SK-N-SH (cell line): ENCODE data around the gene RYR3. TPM values are rescaled to one million over a fixed set of nuclear protein-coding genes. Genes with fewer than 3 reads are reported as not detected.

Experiments used
- CTCF ChIA-PET: fragments of 300-600, 350-600 bp; formaldehyde crosslinking; extraction: SDS; loops from one replicate; lab custom pipeline; 2021; lab: Yijun Ruan, JAX
- POLR2A ChIA-PET: fragments of 350-600 bp; sonication (Branson Sonifier 250); formaldehyde crosslinking; extraction: SDS; loops from one replicate; lab custom pipeline; 2020; ENCODE audit warnings: antibody characterized with exemption, inconsistent platforms; lab: Yijun Ruan, JAX
- DNase-seq: peaks from one replicate; pipeline ENCODE4 v3.0.0; 2012
- H2AFZ ChIP-seq: fragments of 200-600 bp; sonication (generic); 2 replicates; pipeline ENCODE4 v1.8.1; 2016; ENCODE audit warnings: antibody characterized with exemption, mild to moderate bottlenecking, low read depth
- H3F3A ChIP-seq: fragments of 200-600 bp; sonication (generic); replicated peaks from 2 replicates; pipeline ENCODE3; 2016; ENCODE audit warnings: antibody characterized with exemption, mild to moderate bottlenecking; ENCODE audit not compliant: insufficient read depth
- H3K27ac ChIP-seq, 2 experiments: fragments of 200-500 bp in 1 of 2; fragments of 200-600 bp in 1 of 2; sonication (Bioruptor generic) in 1 of 2; sonication (generic), shearing (Covaris generic) in 1 of 2; 2 replicates each; pipeline versions ENCODE4 v1.5.1 to v1.6.1; 2014 to 2016; ENCODE audit warnings: low read depth in 2 of 2, inconsistent platforms in 1 of 2, low read length in 1 of 2, mild to moderate bottlenecking in 1 of 2, mixed read lengths in 1 of 2
- H3K27me3 ChIP-seq: fragments of 200-600 bp; sonication (generic), shearing (Covaris generic); 2 replicates; pipeline ENCODE4 v1.6.1; 2016; ENCODE audit warnings: mixed run types; ENCODE audit not compliant: insufficient read depth
- H3K36me3 ChIP-seq, 2 experiments: fragments of 200-500 bp in 1 of 2; fragments of 200-600 bp in 1 of 2; sonication (Bioruptor generic) in 1 of 2; sonication (generic) in 1 of 2; replicated peaks in 1 of 2; 2 replicates each; pipeline versions ENCODE3 to v1.5.1; 2014 to 2016; ENCODE audit warnings: low read length in 1 of 2, mild to moderate bottlenecking in 1 of 2; ENCODE audit not compliant: insufficient read depth in 2 of 2, control insufficient read depth in 1 of 2
- H3K4me1 ChIP-seq, 2 experiments: fragments of 200-500 bp in 1 of 2; fragments of 200-600 bp in 1 of 2; sonication (Bioruptor generic) in 1 of 2; sonication (generic), shearing (Covaris generic) in 1 of 2; 2 replicates each; pipeline versions ENCODE4 v1.5.1 to v1.6.1; 2014 to 2016; ENCODE audit warnings: low read depth in 1 of 2, low read length in 1 of 2, mixed run types in 1 of 2; ENCODE audit not compliant: insufficient read depth in 2 of 2, control insufficient read depth in 1 of 2
- H3K4me2 ChIP-seq: fragments of 200-600 bp; sonication (generic), shearing (Covaris generic); 2 replicates; pipeline ENCODE4 v1.6.1; 2017; ENCODE audit warnings: mixed run types
- H3K4me3 ChIP-seq, 2 experiments: fragments of 200-500 bp in 1 of 2; fragments of 200-600 bp in 1 of 2; sonication (Bioruptor generic) in 1 of 2; sonication (generic), shearing (Covaris generic) in 1 of 2; 2 replicates each; pipeline versions ENCODE4 v1.5.1 to v1.8.1; 2014 to 2016; ENCODE audit warnings: low read depth in 2 of 2, inconsistent platforms in 1 of 2, low read length in 1 of 2, mild to moderate bottlenecking in 1 of 2, mixed read lengths in 1 of 2, moderate library complexity in 1 of 2
- H3K79me2 ChIP-seq: fragments of 200-600 bp; sonication (generic); 2 replicates; pipeline ENCODE4 v1.8.1; 2017; ENCODE audit warnings: mild to moderate bottlenecking; ENCODE audit not compliant: insufficient read depth
- H3K9ac ChIP-seq: fragments of 200-600 bp; sonication (generic); 2 replicates; pipeline ENCODE4 v1.6.1; 2017; ENCODE audit warnings: mixed run types
- H3K9me2 ChIP-seq: fragments of 200-600 bp; sonication (generic); 2 replicates; pipeline ENCODE4 v1.6.1; 2017; ENCODE audit warnings: mixed run types
- H3K9me3 ChIP-seq: fragments of 200-600 bp; sonication (generic); 2 replicates; pipeline ENCODE4 v1.6.1; 2017; ENCODE audit warnings: mixed run types, mild to moderate bottlenecking, moderate library complexity
- H4K20me1 ChIP-seq: fragments of 200-600 bp; sonication (generic); 2 replicates; pipeline ENCODE4 v1.6.1; 2017; ENCODE audit warnings: mild to moderate bottlenecking, mixed run types; ENCODE audit not compliant: insufficient read depth
- CHD2 ChIP-seq: fragments of 150-350 bp; IDR thresholded peaks from 2 replicates; pipeline ENCODE4 v1.6.1; 2018; ENCODE audit warnings: low read length; ENCODE audit not compliant: partially characterized antibody
- FOSL2 ChIP-seq: IDR thresholded peaks from 2 replicates; pipeline ENCODE4 v1.4.0; 2012; ENCODE audit warnings: low read depth, mild to moderate bottlenecking, moderate library complexity, borderline replicate concordance
- GATA2 ChIP-seq: sonication (generic); formaldehyde crosslinking; IDR thresholded peaks from 2 replicates; pipeline ENCODE4 v1.5.0; 2020; ENCODE audit warnings: mild to moderate bottlenecking, missing genetic modification reagents
- JUND ChIP-seq: IDR thresholded peaks from 2 replicates; pipeline ENCODE4 v1.4.0; 2012
- MEF2A ChIP-seq: IDR thresholded peaks from 2 replicates; pipeline ENCODE4 v1.4.0; 2012; ENCODE audit warnings: low read depth, borderline replicate concordance
- NFIC ChIP-seq: IDR thresholded peaks from 2 replicates; pipeline ENCODE4 v1.4.0; 2012; ENCODE audit warnings: borderline replicate concordance
- POLR2AphosphoS5 ChIP-seq: IDR thresholded peaks from 2 replicates; pipeline ENCODE4 v1.6.1; 2012; ENCODE audit warnings: low read depth, low read length
- TAF1 ChIP-seq: IDR thresholded peaks from 2 replicates; pipeline ENCODE4 v1.6.1; 2012; ENCODE audit warnings: low read depth, mild to moderate bottlenecking, low read length, moderate library complexity, borderline replicate concordance
- USF1 ChIP-seq: IDR thresholded peaks from 2 replicates; pipeline ENCODE4 v1.4.0; 2012; ENCODE audit warnings: low read depth, borderline replicate concordance
- YY1 ChIP-seq: IDR thresholded peaks from 2 replicates; pipeline ENCODE4 v1.4.0; 2012; ENCODE audit warnings: low read depth, mild to moderate bottlenecking
- WGBS: methylation state at CpG from one replicate; pipeline ENCODE4 v1.1.6; 2017; ENCODE audit warnings: low lambda C conversion rate; 5-methylcytosine and 5-hydroxymethylcytosine counted together
- polyA plus RNA-seq, 3 experiments: library from polyadenylated mRNA; depleted of rRNA; stranded (reverse); fragments of >200 nt; gene quantifications; 2 replicates each; pipeline ENCODE4 v1.2.3, GENCODE V29; 2012
- TF ChIP-seq, protein P1 (sequence below): IDR thresholded peaks from 2 replicates; pipeline ENCODE4 v1.4.0; 2012; ENCODE audit warnings: low read depth

Gene RYR3
- polyA plus RNA-seq, 1 of the 3 experiments (the other 2 are of a cell fraction): 0.02 TPM

- TF ChIP-seq YY1: no peak
- Histone ChIP-seq H3K4me1 (no peaks in the 10 kb centered on the region), H3K79me2 (no peaks in the 10 kb centered on the region), H2AFZ (no peak overlapping the region), H3K9me2 (no peaks in the 10 kb centered on the region), H3K4me2 (no peak overlapping the region), H3K4me3 (no peak overlapping the region), H3K9me3 (no peaks in the 10 kb centered on the region), H3K9ac (no peak overlapping the region), H3K27ac (no peak overlapping the region), H4K20me1 (no peaks in the 10 kb centered on the region), H3F3A (no peaks in the 10 kb centered on the region), H3K27me3 (peaks cover under 1% of the 10 kb centered on the region; the same call in 1 of the 2 replicates), H3K36me3 (no peaks in the 10 kb centered on the region)
- WGBS: 61% methylated on average over 6 of the region's 6 CpGs
- CTCF ChIA-PET: interaction anchor here (1.0 to 2.3 kb wide), 2 partner anchors 13 to 31 kb away, joined by 3 to 8 read pairs; no protein-coding TSS in a partner anchor
- POLR2A ChIA-PET: no interaction called here
- no peak for DNase-seq
Observed at GRCh38 chr15:33768670-33769190, 458.0 kb downstream of the RYR3 start.

GRCh38 chr15:33773969-33774368, 463.2 kb downstream of the RYR3 start:
- no peaks in the 10 kb centered on the region for H3K9me3 ChIP-seq
- H3K4me2 ChIP-seq: no peak overlapping the region
- H3K4me3 ChIP-seq: no peak overlapping the region
- ChIA-PET CTCF (no interaction called here), POLR2A (no interaction called here)
- peaks cover 5% of the 10 kb centered on the region; the same call in 1 of the 2 replicates for H3K27me3 ChIP-seq
- no peak overlapping the region for H3K9ac ChIP-seq
- no peaks in the 10 kb centered on the region for H3F3A ChIP-seq
- H3K9me2 ChIP-seq: no peaks in the 10 kb centered on the region
- H3K79me2 ChIP-seq: no peaks in the 10 kb centered on the region
- no peak overlapping the region for H2AFZ ChIP-seq
- TF ChIP-seq POLR2AphosphoS5 (no peak), JUND (no peak), TAF1 (no peak), FOSL2 (no peak), GATA2 (CRISPR knock-in tag) (no peak), USF1 (no peak)
- 38% methylated on average over 3 of the region's 3 CpGs for WGBS
- no peaks in the 10 kb centered on the region for H4K20me1 ChIP-seq
- DNase-seq: no peak
- H3K4me1 ChIP-seq: no peaks in the 10 kb centered on the region
- no peak overlapping the region for H3K27ac ChIP-seq
- H3K36me3 ChIP-seq: no peaks in the 10 kb centered on the region

DNA sequence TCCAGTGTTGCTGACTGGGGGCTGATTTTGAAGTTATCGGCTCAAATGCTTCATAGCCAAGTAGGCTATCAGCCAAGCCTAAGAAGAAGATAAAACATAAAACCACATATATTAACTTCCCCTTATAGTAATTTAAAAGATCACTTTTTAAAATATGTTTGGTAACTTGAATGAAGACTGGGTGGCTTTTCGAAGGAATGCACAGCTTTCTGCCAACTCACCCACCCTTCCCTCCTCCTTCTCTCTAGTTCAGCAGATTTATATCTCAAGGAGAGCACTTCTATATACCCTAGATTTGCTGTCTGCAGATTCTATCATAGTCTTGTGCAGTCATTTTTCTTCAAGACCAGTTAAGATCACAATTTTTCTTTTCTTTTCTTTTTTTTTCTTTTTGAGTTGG, 468.1 kb downstream of the RYR3 start:
- ChIA-PET CTCF (no interaction called here), POLR2A (no interaction called here)
- H3K4me3 ChIP-seq: no peak overlapping the region
- 58% methylated on average over 2 of the region's 2 CpGs for WGBS
- no peak overlapping the region for H3K9ac ChIP-seq
- H3K27me3 ChIP-seq: peaks cover 3% of the 10 kb centered on the region; the same call in 1 of the 2 replicates
- no peaks in the 10 kb centered on the region for H3K4me1 ChIP-seq
- no peak for DNase-seq
- no peaks in the 10 kb centered on the region for H3K36me3 ChIP-seq
- no peak overlapping the region for H3K4me2 ChIP-seq
- H3K9me2 ChIP-seq: no peaks in the 10 kb centered on the region
- no peaks in the 10 kb centered on the region for H3K79me2 ChIP-seq
- H2AFZ ChIP-seq: no peak overlapping the region
- TF ChIP-seq MEF2A: no peak
- TF ChIP-seq, protein P1, sequence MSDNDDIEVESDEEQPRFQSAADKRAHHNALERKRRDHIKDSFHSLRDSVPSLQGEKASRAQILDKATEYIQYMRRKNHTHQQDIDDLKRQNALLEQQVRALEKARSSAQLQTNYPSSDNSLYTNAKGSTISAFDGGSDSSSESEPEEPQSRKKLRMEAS: no peak
- TF ChIP-seq CHD2: no peak
- peak; percentile 11; the same call in 1 of the 2 replicates for TF ChIP-seq NFIC
- H3F3A ChIP-seq: no peaks in the 10 kb centered on the region
- no peaks in the 10 kb centered on the region for H3K9me3 ChIP-seq
- no peak overlapping the region for H3K27ac ChIP-seq
- no peaks in the 10 kb centered on the region for H4K20me1 ChIP-seq
